Chondrocyte (in vitro differentiated cells): Measurements from ENCODE around the gene WASHC3. TPM values are rescaled to one million over a fixed set of nuclear protein-coding genes. Genes with fewer than 3 reads are reported as not detected.
"Not testable (repeated sequence)": the region's sequence is repeated elsewhere in the genome, so short reads cannot be mapped to it uniquely, and the experiment has no call there.

ENCODE experiments used
- DNase-seq: peaks from one replicate; pipeline ENCODE4 v3.0.0; 2021; ENCODE audit warnings: mixed read lengths, low spot score
- H3K27ac Mint-ChIP-seq: one replicate; pipeline ENCODE4 v1.8.0; 2021; ENCODE audit warnings: mild to moderate bottlenecking, moderate library complexity, mixed read lengths; ENCODE audit not compliant: unreplicated experiment
- H3K27me3 Mint-ChIP-seq: 2 replicates; pipeline ENCODE4 v1.8.0; 2021; ENCODE audit warnings: low read depth, mixed read lengths
- H3K36me3 Mint-ChIP-seq: 2 replicates; pipeline ENCODE4 v1.8.0; 2021; ENCODE audit warnings: low read depth, mixed read lengths
- H3K4me1 Mint-ChIP-seq: 2 replicates; pipeline ENCODE4 v1.8.0; 2021; ENCODE audit warnings: low read depth, mild to moderate bottlenecking, mixed read lengths
- H3K4me3 Mint-ChIP-seq: one replicate; pipeline ENCODE4 v1.8.0; 2021; ENCODE audit warnings: mild to moderate bottlenecking, moderate library complexity, mixed read lengths; ENCODE audit not compliant: unreplicated experiment
- H3K9me3 Mint-ChIP-seq: 2 replicates; pipeline ENCODE4 v1.8.0; 2021; ENCODE audit warnings: low read depth, mixed read lengths
- CTCF ChIP-seq: fragments of 200-600 bp; sonication (generic); IDR thresholded peaks from 2 replicates; pipeline ENCODE4 v1.5.0; 2021; ENCODE audit warnings: antibody characterized with exemption, mild to moderate bottlenecking, moderate library complexity
- total RNA-seq: library from RNA; stranded (reverse); gene quantifications from 3 replicates; pipeline ENCODE4 v1.2.1, GENCODE V29; 2021

Gene WASHC3
- total RNA-seq, 1 donor from 2014 or later, result 30.6 TPM

- TF ChIP-seq CTCF, result no peak
- Mint-ChIP-seq H3K4me3 (no peak overlapping the region), H3K27me3 (no peaks in the 10 kb centered on the region), H3K27ac (no peak overlapping the region), H3K36me3 (peaks cover 9% of the 10 kb centered on the region), H3K9me3 (no peaks in the 10 kb centered on the region), H3K4me1 (peaks cover 9% of the 10 kb centered on the region)
- no peak for DNase-seq
Observed at GRCh38 chr12:102026728-102027127, 35.1 kb downstream of the WASHC3 start.

GRCh38 chr12:102024765-102025164 is 37.0 kb downstream of the WASHC3 start:
- Mint-ChIP-seq H3K36me3 (peaks cover 11% of the 10 kb centered on the region), H3K27ac (no peak overlapping the region), H3K9me3 (no peaks in the 10 kb centered on the region), H3K4me3 (no peak overlapping the region), H3K4me1 (peaks cover 9% of the 10 kb centered on the region), H3K27me3 (no peaks in the 10 kb centered on the region)
- TF ChIP-seq CTCF, result no peak
- no peak for DNase-seq

GRCh38 chr12:102023343-102023930 is 38.4 kb downstream of the WASHC3 start:
- H3K4me3 Mint-ChIP-seq, result no peak overlapping the region
- peaks cover 10% of the 10 kb centered on the region for H3K36me3 Mint-ChIP-seq
- no peak overlapping the region for H3K27ac Mint-ChIP-seq
- no peak for TF ChIP-seq CTCF
- no peaks in the 10 kb centered on the region for H3K9me3 Mint-ChIP-seq
- H3K27me3 Mint-ChIP-seq, result no peaks in the 10 kb centered on the region
- peaks cover 9% of the 10 kb centered on the region for H3K4me1 Mint-ChIP-seq
- DNase-seq, result no peak

GRCh38 chr12:102022286-102022685 is 39.5 kb downstream of the WASHC3 start:
- no peaks in the 10 kb centered on the region for H3K27me3 Mint-ChIP-seq
- no peak for TF ChIP-seq CTCF
- no peak overlapping the region for H3K27ac Mint-ChIP-seq
- no peak overlapping the region for H3K4me3 Mint-ChIP-seq
- no peaks in the 10 kb centered on the region for H3K9me3 Mint-ChIP-seq
- DNase-seq, result no peak
- peaks cover 9% of the 10 kb centered on the region for H3K4me1 Mint-ChIP-seq
- H3K36me3 Mint-ChIP-seq, result peaks cover 10% of the 10 kb centered on the region

- no peaks in the 10 kb centered on the region for H3K9me3 Mint-ChIP-seq
- no peak overlapping the region for H3K4me3 Mint-ChIP-seq
- DNase-seq, result no peak
- H3K27ac Mint-ChIP-seq, result no peak overlapping the region
- no peak for TF ChIP-seq CTCF
- H3K36me3 Mint-ChIP-seq, result peaks cover 12% of the 10 kb centered on the region
- no peaks in the 10 kb centered on the region for H3K27me3 Mint-ChIP-seq
- H3K4me1 Mint-ChIP-seq, result peaks cover 9% of the 10 kb centered on the region
Observed at GRCh38 chr12:102021540-102022246, 40.1 kb downstream of the WASHC3 start.

GRCh38 chr12:102018607-102019006 is 43.2 kb downstream of the WASHC3 start:
- not testable (repeated sequence) for DNase-seq, H3K4me3 Mint-ChIP-seq, H3K4me1 Mint-ChIP-seq, H3K36me3 Mint-ChIP-seq, H3K27me3 Mint-ChIP-seq, H3K27ac Mint-ChIP-seq, H3K9me3 Mint-ChIP-seq
